GM21825 (cell line): ENCODE results near the gene B4GALT3.
A peak's percentile ranks its signal among the peaks of the same experiment; 100 is the strongest.

Experiments used
- ATAC-seq: cut with Tn5 transposase; IDR thresholded peaks from one replicate; pipeline ENCODE4 v1.9.1; 2021; ENCODE audit warnings: mild to moderate bottlenecking, moderate library complexity; ENCODE audit not compliant: unreplicated experiment

Gene B4GALT3

GRCh38 chr1:161164901-161165610 lies 12.3 kb downstream of the B4GALT3 start:
- ATAC-seq = no peak

DNA sequence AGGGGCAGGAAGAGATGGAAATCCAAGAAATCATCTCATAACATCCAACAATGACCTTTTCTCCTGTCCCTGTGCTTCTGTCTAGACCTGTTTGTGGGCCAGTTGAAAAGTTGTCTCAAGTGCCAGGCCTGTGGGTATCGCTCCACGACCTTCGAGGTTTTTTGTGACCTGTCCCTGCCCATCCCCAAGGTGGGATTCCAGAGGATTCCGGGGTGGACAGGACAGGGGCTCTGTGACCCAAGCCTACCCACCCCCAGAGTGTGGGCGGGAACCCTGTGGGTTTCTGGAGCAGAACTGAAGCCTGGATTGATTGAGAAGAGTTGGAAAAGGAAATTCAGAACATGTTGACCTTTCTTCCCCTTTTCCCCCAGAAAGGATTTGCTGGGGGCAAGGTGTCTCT lies 13.5 kb downstream of the B4GALT3 start:
- ATAC-seq = no peak

DNA sequence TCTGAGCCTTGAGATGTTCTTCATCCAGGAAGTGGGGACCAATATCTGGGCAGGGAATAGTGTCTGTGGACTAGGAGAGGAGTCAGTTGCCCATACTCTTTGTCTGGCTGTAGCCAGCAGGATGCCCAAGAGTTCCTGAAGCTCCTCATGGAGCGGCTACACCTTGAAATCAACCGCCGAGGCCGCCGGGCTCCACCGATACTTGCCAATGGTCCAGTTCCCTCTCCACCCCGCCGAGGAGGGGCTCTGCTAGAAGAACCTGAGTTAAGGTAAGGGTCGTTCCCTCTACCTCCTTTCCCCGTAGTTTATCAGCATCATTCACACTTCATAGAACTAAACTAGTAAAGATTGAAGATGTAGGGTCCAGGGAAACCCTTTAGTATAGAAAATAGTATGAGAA lies 14.5 kb downstream of the B4GALT3 start:
- ATAC-seq = no peak

DNA sequence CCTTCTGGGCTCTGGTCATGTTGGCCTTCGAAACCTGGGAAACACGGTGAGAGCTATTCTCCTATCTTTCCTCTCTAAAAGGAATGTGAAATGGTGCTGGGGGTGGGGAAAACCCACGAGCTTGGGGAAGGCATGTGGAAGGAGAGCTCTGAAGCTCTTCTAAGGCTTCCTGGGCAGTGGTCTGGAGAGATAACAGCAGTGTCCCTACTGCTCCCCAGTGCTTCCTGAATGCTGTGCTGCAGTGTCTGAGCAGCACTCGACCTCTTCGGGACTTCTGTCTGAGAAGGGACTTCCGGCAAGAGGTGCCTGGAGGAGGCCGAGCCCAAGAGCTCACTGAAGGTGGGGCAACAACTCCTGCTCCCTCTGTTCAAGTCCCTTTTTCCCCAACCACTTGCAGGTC lies 15.3 kb downstream of the B4GALT3 start:
- no peak for ATAC-seq

GRCh38 chr1:161161652-161162051 lies 15.7 kb downstream of the B4GALT3 start:
- ATAC-seq = no peak

DNA sequence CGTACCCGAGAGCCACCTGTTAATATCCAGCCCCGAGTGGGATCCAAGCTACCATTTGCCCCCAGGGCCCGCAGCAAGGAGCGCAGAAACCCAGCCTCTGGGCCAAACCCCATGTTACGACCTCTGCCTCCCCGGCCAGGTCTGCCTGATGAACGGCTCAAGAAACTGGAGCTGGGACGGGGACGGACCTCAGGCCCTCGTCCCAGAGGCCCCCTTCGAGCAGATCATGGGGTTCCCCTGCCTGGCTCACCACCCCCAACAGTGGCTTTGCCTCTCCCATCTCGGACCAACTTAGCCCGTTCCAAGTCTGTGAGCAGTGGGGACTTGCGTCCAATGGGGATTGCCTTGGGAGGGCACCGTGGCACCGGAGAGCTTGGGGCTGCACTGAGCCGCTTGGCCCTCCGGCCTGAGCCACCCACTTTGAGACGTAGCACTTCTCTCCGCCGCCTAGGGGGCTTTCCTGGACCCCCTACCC lies 16.6 kb downstream of the B4GALT3 start:
- ATAC-seq = no peak

GRCh38 chr1:161159913-161160243 lies 17.4 kb downstream of the B4GALT3 start:
- no peak for ATAC-seq

DNA sequence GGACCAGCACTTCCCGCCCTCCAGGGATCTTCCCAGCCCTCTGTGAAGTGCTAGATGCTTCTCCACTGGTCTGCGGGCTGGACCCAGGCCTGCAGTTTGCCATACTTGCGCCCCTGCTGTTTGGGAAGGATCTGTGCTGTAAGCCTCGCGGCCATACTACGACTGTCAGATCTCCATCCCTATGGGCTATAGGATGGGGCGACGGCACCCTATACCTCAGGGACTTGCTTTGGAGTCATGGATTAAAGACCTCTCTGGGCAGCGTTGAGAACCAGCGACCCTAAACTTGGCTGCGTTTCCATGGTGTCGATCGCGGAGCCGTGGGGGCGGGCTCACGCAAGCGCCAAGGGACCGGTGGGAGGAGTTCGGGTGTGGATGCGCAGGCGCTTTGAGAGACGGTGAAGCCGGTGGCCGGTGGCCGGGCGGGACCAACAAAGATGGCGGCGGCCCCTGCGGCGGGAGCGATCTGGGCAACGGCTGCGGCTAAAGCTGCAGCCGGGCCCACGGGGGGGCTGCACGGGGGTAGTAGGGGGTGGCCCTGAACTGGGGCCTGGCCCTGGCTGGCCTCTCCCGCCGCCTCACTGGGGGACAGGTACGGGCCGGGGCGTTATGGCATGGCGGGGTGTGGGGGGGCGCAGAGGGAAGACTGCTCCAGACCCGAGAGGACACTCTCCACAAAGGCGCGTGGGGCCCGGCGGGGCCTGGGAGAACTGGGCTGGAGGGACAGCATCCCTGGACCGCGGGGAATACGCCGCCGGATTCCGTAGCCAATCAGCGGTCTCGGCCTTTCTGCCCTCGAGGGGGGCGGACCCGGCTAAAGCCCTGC lies 18.0 kb downstream of the B4GALT3 start, which contains the start of gene USP21:
Gene USP21 (plus strand): TSS at position 414 of the 826 bp plus-strand sequence. CDS start 1,141 bp downstream, outside the sequence.
- ATAC-seq = peak; percentile 74

DNA sequence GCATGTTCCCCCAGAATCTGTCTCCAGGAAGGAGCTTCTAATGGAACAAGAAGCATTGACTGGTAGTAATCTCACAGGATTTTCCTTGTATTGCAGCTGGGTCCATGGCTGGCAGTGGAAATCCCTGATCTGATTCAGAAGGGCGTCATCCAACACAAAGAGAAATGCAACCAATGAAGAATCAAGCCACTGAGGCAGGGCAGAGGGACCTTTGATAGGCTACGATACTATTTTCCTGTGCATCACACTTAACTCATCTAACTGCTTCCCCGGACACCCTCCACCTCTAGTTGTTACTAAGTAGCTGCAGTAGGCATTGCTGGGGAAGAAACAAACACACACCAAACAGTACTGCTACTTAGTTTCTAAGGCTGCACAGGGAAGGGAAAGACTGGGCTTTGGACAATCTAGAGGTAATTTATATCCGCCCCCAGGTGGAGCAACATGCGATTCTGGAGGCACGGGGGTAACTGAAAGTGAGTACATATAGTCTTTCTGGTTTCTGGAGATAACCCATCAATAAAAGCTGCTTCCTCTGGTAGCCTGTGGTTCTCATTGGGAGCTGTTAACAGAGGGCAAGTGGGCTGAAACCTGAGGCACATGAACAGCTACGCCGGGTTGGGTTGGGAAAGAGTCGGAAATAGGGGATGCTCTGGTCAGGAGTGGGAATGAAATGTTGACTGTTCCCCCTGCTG lies 18.8 kb downstream of the B4GALT3 start:
- peak; percentile 7 for ATAC-seq

DNA sequence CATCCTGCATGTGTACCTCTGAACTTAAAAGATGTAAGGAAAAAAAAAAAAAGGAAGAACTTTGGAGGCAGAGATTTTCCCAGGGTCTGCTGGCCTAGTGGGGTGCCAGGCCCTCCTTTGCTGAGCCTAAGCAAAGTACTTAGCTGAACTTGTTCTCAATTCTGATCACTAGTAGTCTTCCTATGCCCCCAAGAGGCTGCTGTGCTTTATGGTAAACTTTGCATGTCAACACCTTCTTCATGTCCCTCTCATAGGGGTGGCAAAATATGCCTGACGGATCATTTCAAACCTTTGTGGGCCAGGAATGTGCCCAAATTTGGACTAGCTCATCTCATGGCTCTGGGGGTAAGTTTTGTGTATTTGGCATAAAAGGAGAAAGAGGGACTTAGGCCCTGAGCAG lies 19.4 kb downstream of the B4GALT3 start:
- ATAC-seq = no peak

DNA sequence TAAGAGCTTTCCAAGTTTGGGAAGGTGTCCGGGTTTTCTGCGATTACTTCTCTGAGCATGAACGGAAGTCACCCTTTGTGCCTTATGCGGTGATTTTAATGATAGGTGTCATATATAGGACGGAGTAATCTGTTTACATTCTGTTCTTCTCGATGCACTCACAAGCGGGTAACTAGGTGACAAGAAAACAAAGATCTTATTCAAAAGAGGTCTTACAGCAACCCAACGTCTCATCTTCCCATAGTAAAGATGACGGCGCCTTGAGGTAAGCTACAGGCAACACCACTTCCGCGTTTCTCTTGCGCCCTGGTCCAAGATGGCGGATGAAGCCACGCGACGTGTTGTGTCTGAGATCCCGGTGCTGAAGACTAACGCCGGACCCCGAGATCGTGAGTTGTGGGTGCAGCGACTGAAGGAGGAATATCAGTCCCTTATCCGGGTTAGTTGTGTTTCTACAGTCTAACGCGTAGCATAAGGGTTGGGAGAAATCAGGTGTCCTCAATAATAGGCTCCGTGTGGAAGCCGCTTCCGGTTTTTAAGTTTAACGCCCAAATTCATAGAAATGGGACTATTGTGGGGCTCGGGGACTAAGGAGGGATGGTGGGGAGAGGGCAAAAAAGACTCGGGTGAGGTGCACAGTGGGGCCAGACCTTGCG lies 23.5 kb downstream of the B4GALT3 start, which contains the start of gene UFC1:
Gene UFC1 (plus strand): TSS at position 297 of the 656 bp plus-strand sequence. CDS start 20 bp downstream, at position 317.
- ATAC-seq = peak; percentile 90

DNA sequence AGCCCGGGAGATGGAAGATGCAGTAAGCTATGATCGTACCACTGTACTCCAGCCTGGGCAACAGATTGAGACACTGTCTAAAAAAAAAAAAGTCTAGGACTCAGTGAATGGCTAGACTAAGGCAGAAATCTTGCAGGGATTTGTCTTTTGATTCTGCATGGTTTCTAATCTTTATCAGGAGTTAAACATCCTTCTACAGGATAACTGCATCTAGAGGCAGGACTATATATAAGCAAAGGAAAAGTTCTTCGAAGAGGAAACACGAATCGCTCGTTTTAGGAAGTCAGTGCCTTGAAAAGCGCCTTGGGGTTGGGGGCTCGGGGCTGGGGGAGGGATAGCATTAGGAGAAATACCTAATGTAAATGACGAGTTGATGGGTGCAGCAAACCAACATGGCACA lies 24.1 kb downstream of the B4GALT3 start:
- no peak for ATAC-seq

DNA sequence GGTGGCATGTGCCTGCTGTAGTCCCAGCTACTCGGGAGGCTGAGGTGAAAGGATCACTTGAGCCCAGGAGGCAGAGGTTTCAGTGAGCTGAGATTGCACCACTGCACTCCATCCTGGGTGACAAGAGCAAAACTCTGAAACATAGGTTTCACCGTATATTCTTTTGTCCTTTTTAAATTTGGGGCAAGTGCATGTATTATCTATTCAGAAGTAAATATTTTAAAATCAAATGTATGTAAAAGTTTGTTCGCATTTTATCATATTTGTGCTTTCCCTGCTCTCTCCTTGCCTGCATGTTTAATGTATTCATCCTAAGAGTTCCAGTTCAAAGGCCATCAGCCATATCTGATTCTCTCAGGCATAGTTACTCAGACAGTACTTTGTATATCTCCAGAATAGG lies 31.5 kb downstream of the B4GALT3 start:
- no peak for ATAC-seq

GRCh38 chr1:161140755-161141400 lies 36.4 kb downstream of the B4GALT3 start:
- ATAC-seq = no peak

DNA sequence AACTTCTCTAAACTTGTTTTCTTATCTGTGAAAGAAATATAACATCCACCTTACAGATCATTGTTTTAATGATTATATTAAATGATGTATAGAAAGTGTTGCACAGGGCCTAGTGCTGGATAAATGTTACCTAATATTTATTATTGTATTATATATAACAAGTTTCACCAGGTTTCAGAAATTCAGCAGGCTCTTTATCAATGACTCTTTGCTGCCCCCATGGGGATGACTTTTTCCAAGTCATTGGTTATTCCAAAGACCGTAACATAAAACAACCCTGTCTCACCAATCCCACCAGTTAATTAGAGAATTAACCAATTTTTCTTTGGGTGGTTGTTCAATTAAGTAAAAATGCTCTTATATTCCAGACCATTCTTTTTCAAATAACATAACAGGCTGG lies 37.5 kb downstream of the B4GALT3 start:
- ATAC-seq = no peak

DNA sequence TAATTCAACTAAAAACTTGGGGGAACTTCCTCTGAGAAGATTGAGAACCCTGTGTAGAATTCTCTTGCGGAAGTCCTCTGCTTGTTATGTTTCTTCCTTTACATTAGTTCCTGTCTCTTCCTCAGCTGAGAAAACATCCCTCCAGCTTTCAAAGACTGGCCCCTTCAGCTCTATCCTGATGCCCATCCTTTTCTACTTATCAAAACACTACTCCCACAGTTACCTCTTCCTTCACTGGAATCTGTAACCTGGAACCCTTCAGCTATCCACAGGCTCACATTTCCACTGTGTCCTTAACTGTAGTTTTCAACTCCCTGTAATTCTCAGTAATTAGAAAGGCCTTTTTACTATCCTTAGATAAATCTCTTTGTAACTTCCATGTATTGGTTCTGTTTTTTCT lies 38.9 kb downstream of the B4GALT3 start:
- ATAC-seq = no peak

DNA sequence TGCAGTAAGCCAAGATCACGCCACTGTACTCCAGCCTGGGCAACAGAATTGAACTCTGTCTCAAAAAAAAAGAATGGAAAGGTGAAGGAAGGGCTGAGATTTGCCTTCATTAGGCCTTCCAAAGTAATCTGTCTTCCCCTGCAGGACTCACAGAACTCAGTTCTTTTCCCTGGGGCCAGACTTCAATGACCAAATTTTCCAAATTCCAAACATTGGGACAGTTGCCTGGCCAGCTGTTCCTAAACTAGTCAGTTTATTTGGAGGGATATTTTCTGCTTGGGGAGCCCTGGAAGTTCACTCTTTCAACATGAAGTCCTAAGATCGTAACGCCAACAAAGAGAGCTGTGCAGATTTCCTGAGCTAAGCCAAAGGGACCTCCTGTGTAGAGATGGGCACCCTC lies 39.4 kb downstream of the B4GALT3 start:
- no peak for ATAC-seq

DNA sequence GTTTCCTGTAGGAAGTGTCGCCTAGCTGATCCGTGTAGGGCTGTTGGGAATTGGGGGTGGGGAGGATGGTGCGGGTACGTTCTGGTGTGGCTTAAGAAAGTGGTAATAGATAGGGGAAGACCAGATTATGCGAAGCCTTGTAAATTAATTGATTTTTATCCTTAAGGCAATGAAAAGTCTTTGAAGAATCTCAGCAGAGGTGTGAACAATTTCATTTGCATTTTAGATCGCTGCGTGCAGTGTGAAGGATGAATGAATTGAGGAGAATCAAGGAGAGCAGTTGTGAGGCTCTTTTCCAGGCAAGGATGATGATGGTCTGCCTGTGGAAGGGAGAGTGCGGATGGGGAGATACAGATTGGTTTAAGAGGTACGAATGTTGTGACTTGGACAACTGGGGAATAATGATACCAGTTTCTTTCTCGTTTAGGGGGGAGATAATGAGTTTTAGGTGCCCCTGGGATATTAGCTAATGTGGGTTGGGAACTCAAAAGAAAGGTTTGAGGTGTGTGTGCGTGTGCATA lies 44.0 kb downstream of the B4GALT3 start:
- peak; percentile 14 for ATAC-seq

DNA sequence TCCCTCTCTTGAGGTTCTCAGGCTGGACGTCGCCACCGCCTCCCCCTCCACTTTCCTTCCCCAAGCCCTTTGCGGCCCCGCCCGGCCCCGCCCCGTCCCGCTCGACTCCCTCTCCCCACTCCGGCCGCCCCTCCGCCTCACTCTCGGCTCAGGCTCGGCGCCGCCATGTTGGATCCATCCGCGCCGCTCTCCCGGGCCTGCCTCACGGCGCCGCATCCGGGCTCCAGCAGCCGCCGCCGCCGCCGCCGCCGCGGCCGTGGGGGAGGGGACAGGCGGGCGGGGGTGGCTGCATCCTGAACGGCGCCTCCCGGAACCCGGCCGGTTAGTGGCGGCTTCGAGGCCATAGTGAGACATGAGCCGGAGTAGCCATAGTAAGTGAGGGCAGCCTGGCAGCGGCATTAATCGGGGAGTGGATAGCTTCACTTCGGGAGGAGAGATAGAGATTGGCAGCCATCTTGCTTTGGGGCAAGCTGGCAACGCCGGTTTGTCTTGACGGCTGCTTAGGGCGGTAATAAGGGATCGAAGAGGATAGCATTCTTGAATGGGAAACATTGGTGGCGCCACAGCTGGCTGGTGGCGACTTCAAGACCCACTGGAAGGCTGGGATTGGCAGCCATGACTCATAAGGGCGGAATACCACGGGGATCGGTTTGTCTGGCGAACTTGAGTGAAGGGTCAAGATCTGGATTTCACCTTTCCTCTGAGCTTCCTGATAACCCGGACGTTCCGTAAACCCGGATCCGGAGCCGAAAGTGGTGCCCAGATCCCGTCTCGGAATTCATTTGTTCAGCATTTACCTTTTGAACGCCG lies 44.7 kb downstream of the B4GALT3 start, which contains the start of gene DEDD:
Gene DEDD (minus strand): TSS at position 258 of the 810 bp plus-strand sequence. CDS start 8,205 bp downstream, outside the sequence.
- peak; percentile 87 for ATAC-seq
